HG02642 (cell line): ENCODE results near the gene FER.
"Not testable (repeated sequence)": the region's sequence is repeated elsewhere in the genome, so short reads cannot be mapped to it uniquely, and the experiment has no call there.

Source experiments
- ATAC-seq: cut with Tn5 transposase; IDR thresholded peaks from one replicate; pipeline ENCODE4 v1.9.1; 2021; ENCODE audit warnings: mild to moderate bottlenecking; ENCODE audit not compliant: unreplicated experiment, poor library complexity

The FER gene

GRCh38 chr5:108747774-108748400 is at the start of gene FER:
TSS of gene FER (plus strand) at chr5:108747897. CDS start at chr5:108798183, 50,286 bp downstream.
- ATAC-seq = peak; percentile 18

GRCh38 chr5:108700388-108700787 is 47.3 kb upstream of the FER start:
- not testable (repeated sequence) for ATAC-seq

- ATAC-seq = no peak
Measured at GRCh38 chr5:108700930-108701329, 46.8 kb upstream of the FER start.

GRCh38 chr5:108702546-108702945 is 45.2 kb upstream of the FER start:
- ATAC-seq = no peak

GRCh38 chr5:108703313-108703712 is 44.4 kb upstream of the FER start:
- no peak for ATAC-seq

- no peak for ATAC-seq
Measured at GRCh38 chr5:108707141-108707540, 40.6 kb upstream of the FER start.

- ATAC-seq = no peak
Measured at GRCh38 chr5:108711898-108712297, 35.8 kb upstream of the FER start.

- no peak for ATAC-seq
Measured at GRCh38 chr5:108715408-108715807, 32.3 kb upstream of the FER start.

GRCh38 chr5:108720391-108720790 is 27.3 kb upstream of the FER start:
- ATAC-seq = peak; percentile 95

GRCh38 chr5:108726446-108727235 is 21.1 kb upstream of the FER start:
- ATAC-seq = no peak

- ATAC-seq = no peak
Measured at GRCh38 chr5:108727236-108727650, 20.5 kb upstream of the FER start.

- ATAC-seq = peak; percentile 85
Measured at GRCh38 chr5:108727651-108728565, 19.8 kb upstream of the FER start.

GRCh38 chr5:108728566-108729241 is 19.0 kb upstream of the FER start:
- peak; percentile 46 for ATAC-seq

GRCh38 chr5:108729242-108729615 is 18.5 kb upstream of the FER start:
- no peak for ATAC-seq

GRCh38 chr5:108730617-108731340 is 16.9 kb upstream of the FER start:
- peak; percentile 39 for ATAC-seq

GRCh38 chr5:108735790-108736189 is 11.9 kb upstream of the FER start:
- no peak for ATAC-seq

- ATAC-seq = no peak
Measured at GRCh38 chr5:108736855-108737254, 10.8 kb upstream of the FER start.

GRCh38 chr5:108739376-108739775 is 8.3 kb upstream of the FER start:
- ATAC-seq = no peak

- ATAC-seq = no peak
Measured at GRCh38 chr5:108739906-108740305, 7.8 kb upstream of the FER start.

GRCh38 chr5:108743319-108743718 is 4.4 kb upstream of the FER start:
- no peak for ATAC-seq
